Measurements from ENCODE around the gene ZBED3. TPM values are rescaled to one million over a fixed set of nuclear protein-coding genes. Genes with fewer than 3 reads are reported as not detected.

ZBED3 gene
- total and polyA plus RNA-seq, 2 of the 4 experiments (the other 2 are of a cell fraction): 0.18 to 2.5 TPM

- TF ChIP-seq MXI1 (IDR thresholded peaks at IDR 0.05; ENCODE audit: borderline replicate concordance, low read depth, low read length) (no peak), SMC3 (IDR thresholded peaks at IDR 0.05; ENCODE audit: low read depth, low read length) (no peak), NFE2L2 (IDR thresholded peaks at IDR 0.05; ENCODE audit: low read depth, low read length) (no peak), USF2 (IDR thresholded peaks at IDR 0.05; ENCODE audit: low read depth, low read length) (no peak), FOS (IDR thresholded peaks at IDR 0.05; ENCODE audit: low read depth, low read length) (no peak), RFX5 (IDR thresholded peaks at IDR 0.05; ENCODE audit: low read depth, low read length) (no peak), MAFK (IDR thresholded peaks at IDR 0.05; ENCODE audit: low read depth, low read length) (no peak), ELK1 (IDR thresholded peaks at IDR 0.05; ENCODE audit: borderline replicate concordance, low read depth, low read length) (no peak), RCOR1 (IDR thresholded peaks at IDR 0.05; ENCODE audit: insufficient replicate concordance, low read length) (no peak), CEBPB (IDR thresholded peaks at IDR 0.05; ENCODE audit: low read depth, low read length) (no peak), CTCF (conservative IDR thresholded peaks at IDR 0.05; ENCODE audit: low read depth, low read length) (no peak), CHD1 (IDR thresholded peaks at IDR 0.05; ENCODE audit: low read depth, low read length) (no peak), RAD21 (IDR thresholded peaks at IDR 0.05; ENCODE audit: low read length) (no peak), MAZ (IDR thresholded peaks at IDR 0.05; ENCODE audit: borderline replicate concordance, low read depth, low read length) (no peak), BHLHE40 (IDR thresholded peaks at IDR 0.05; ENCODE audit: low read depth, low read length) (no peak), POLR2A (IDR thresholded peaks at IDR 0.05; ENCODE audit: low read depth, low read length) (no peak)
- H3K79me1 ChIP-seq (ENCODE audit: low read depth in 1 of 2, low read length in 2 of 2): peaks cover 8 to 27% of the 10 kb centered on the region in 2 experiments
- no peak overlapping the region for H2AK9ac ChIP-seq (replicated peaks; ENCODE audit: low read depth, low read length, poor library complexity)
- H3K9ac ChIP-seq (ENCODE audit: low read depth, low read length): no peak overlapping the region
- H3K4ac ChIP-seq (ENCODE audit: low read depth, low read length): no peak overlapping the region; the same call in 1 of the 2 replicates
- ATAC-seq (ENCODE audit: low read depth): no peak
- no peak overlapping the region for H2BK15ac ChIP-seq (ENCODE audit: low read depth, low read length)
- peak overlapping the region; percentile 96 for H4K5ac ChIP-seq (ENCODE audit: low read depth, low read length)
- in situ Hi-C loops (cut with MboI; ENCODE audit: low sequenced_read_pairs) (no loop called here), intact Hi-C loops (cut with micrococcal nuclease) (no loop called here), dilution Hi-C loops (cut with HindIII; ENCODE audit: low sequenced_read_pairs, unreplicated experiment) (no loop called here)
- WGBS, 2 experiments (ENCODE audit: extremely low coverage in 2 of 2, insufficient read length in 1 of 2): 100% methylated on average over 1 of the region's 2 CpGs; no CpG with 5 or more reads in 1 of the 2 experiments
- no peak for DNase-seq
- no peak overlapping the region for H3K23ac ChIP-seq (ENCODE audit: low read depth, low read length)
- no peak overlapping the region for H2BK20ac ChIP-seq (ENCODE audit: low read depth, low read length)
- no peak overlapping the region; the same call in 1 of the 2 replicates for H3K4me2 ChIP-seq (ENCODE audit: low read depth, low read length)
- no peak overlapping the region for H2BK5ac ChIP-seq (ENCODE audit: low read depth, low read length, poor library complexity, severe bottlenecking)
- peak overlapping the region; percentile 1 for H2AFZ ChIP-seq (replicated peaks; ENCODE audit: low read length, poor library complexity)
- H3K9me3 ChIP-seq (ENCODE audit: control insufficient read depth, insufficient read depth, low read length): no peaks in the 10 kb centered on the region; the same call in 1 of the 2 replicates
- H3K14ac ChIP-seq (replicated peaks; ENCODE audit: low read depth, low read length): no peak overlapping the region
- CTCF ChIA-PET: no interaction called here
- H3K9me1 ChIP-seq (ENCODE audit: insufficient read depth, low read length): 0 out of 2 replicates have a peak, but pooled peaks cover 2% of the 10 kb centered on the region
- peaks cover 2% of the 10 kb centered on the region for H3K27me3 ChIP-seq (ENCODE audit: control insufficient read depth, insufficient read depth, low read length)
- POLR2A ChIA-PET (ENCODE audit: unreplicated experiment): no interaction called here
- no peaks in the 10 kb centered on the region for H3K36me3 ChIP-seq (ENCODE audit: control insufficient read depth, insufficient read depth, low read length)
- no peak overlapping the region for H3K18ac ChIP-seq (ENCODE audit: low read depth, low read length)
- no peak overlapping the region for H4K91ac ChIP-seq (ENCODE audit: insufficient read depth, low read depth, low read length)
- no peak overlapping the region for H3K27ac ChIP-seq (ENCODE audit: insufficient read depth, low read length)
- no peak overlapping the region for H3K4me3 ChIP-seq (ENCODE audit: insufficient read depth, low read depth, low read length)
- H3K4me1 ChIP-seq (ENCODE audit: control insufficient read depth, insufficient read depth, low read length): peaks cover 2% of the 10 kb centered on the region
- H2BK120ac ChIP-seq (ENCODE audit: low read depth, low read length): no peak overlapping the region
- H4K8ac ChIP-seq (ENCODE audit: low read depth in 2 of 2, low read length in 2 of 2): peak overlapping the region; percentile 64 to 90
- no peak overlapping the region for H3K56ac ChIP-seq (ENCODE audit: extremely low read depth, insufficient read depth, low read length)
- H2AK5ac ChIP-seq (ENCODE audit: low read depth, low read length): no peak overlapping the region; the same call in 1 of the 2 replicates
- BruUV-seq (replicated peaks): no TSS peak
- no peaks in the 10 kb centered on the region for H4K20me1 ChIP-seq (ENCODE audit: insufficient read depth, low read length)
Observed at GRCh38 chr5:77029376-77029885, 57.7 kb downstream of the ZBED3 start.
